ENCODE results near the gene PAPSS2.
"Not testable (repeated sequence)": the region's sequence is repeated elsewhere in the genome, so short reads cannot be mapped to it uniquely, and the experiment has no call there.

Gene PAPSS2

GRCh38 chr10:87716348-87716670 lies 56.6 kb downstream of the PAPSS2 start:
- H3K27ac ChIP-seq (ENCODE audit: low read length), result no peak overlapping the region
- peaks cover 7% of the 10 kb centered on the region for H3K36me3 ChIP-seq (ENCODE audit: control insufficient read depth, low read depth, low read length)
- H3K9ac ChIP-seq (ENCODE audit: low read length), result no peak overlapping the region

GRCh38 chr10:87720665-87721064 lies 61.0 kb downstream of the PAPSS2 start:
- Histone ChIP-seq H3K9ac (ENCODE audit: low read length) (no peak overlapping the region), H3K27ac (ENCODE audit: low read length) (no peak overlapping the region), H3K9me3 (ENCODE audit: control insufficient read depth, low read depth, low read length) (no peaks in the 10 kb centered on the region), H3K4me1 (ENCODE audit: control insufficient read depth, low read depth, low read length) (no peaks in the 10 kb centered on the region), H3K27me3 (ENCODE audit: control insufficient read depth, insufficient read depth, low read length) (no peaks in the 10 kb centered on the region), H3K4me3 (ENCODE audit: low read length) (no peak overlapping the region), H3K36me3 (ENCODE audit: control insufficient read depth, low read depth, low read length) (peaks cover 6% of the 10 kb centered on the region)

More at GRCh38 chr10:87716348-87716670, 56.6 kb downstream of the PAPSS2 start:
- Histone ChIP-seq H3K9me3 (ENCODE audit: control insufficient read depth, low read depth, low read length) (no peaks in the 10 kb centered on the region), H3K4me3 (ENCODE audit: low read length) (no peak overlapping the region), H3K4me1 (ENCODE audit: control insufficient read depth, low read depth, low read length) (no peaks in the 10 kb centered on the region), H3K27me3 (ENCODE audit: control insufficient read depth, insufficient read depth, low read length) (no peaks in the 10 kb centered on the region)

- H3K27ac ChIP-seq (ENCODE audit: low read length), result no peak overlapping the region
- H3K9ac ChIP-seq (ENCODE audit: low read length), result no peak overlapping the region
- no peaks in the 10 kb centered on the region for H3K4me1 ChIP-seq (ENCODE audit: control insufficient read depth, low read depth, low read length)
- H3K4me3 ChIP-seq (ENCODE audit: low read length), result no peak overlapping the region
- H3K9me3 ChIP-seq (ENCODE audit: control insufficient read depth, low read depth, low read length), result no peaks in the 10 kb centered on the region
- no peaks in the 10 kb centered on the region for H3K27me3 ChIP-seq (ENCODE audit: control insufficient read depth, insufficient read depth, low read length)
- no peaks in the 10 kb centered on the region for H3K36me3 ChIP-seq (ENCODE audit: control insufficient read depth, low read depth, low read length)
Observed at GRCh38 chr10:87721781-87722180, 62.1 kb downstream of the PAPSS2 start.

- H3K27ac ChIP-seq (ENCODE audit: low read length), result no peak overlapping the region
- H3K4me3 ChIP-seq (ENCODE audit: low read length), result no peak overlapping the region
- H3K4me1 ChIP-seq (ENCODE audit: control insufficient read depth, low read depth, low read length), result no peaks in the 10 kb centered on the region
- no peak overlapping the region for H3K9ac ChIP-seq (ENCODE audit: low read length)
- no peaks in the 10 kb centered on the region for H3K36me3 ChIP-seq (ENCODE audit: control insufficient read depth, low read depth, low read length)
- no peaks in the 10 kb centered on the region for H3K27me3 ChIP-seq (ENCODE audit: control insufficient read depth, insufficient read depth, low read length)
- no peaks in the 10 kb centered on the region for H3K9me3 ChIP-seq (ENCODE audit: control insufficient read depth, low read depth, low read length)
Observed at GRCh38 chr10:87722716-87723115, 63.0 kb downstream of the PAPSS2 start.

- Histone ChIP-seq H3K36me3 (ENCODE audit: control insufficient read depth, low read depth, low read length) (no peaks in the 10 kb centered on the region), H3K9ac (ENCODE audit: low read length) (no peak overlapping the region), H3K9me3 (ENCODE audit: control insufficient read depth, low read depth, low read length) (no peaks in the 10 kb centered on the region), H3K27me3 (ENCODE audit: control insufficient read depth, insufficient read depth, low read length) (no peaks in the 10 kb centered on the region), H3K4me1 (ENCODE audit: control insufficient read depth, low read depth, low read length) (no peaks in the 10 kb centered on the region), H3K4me3 (ENCODE audit: low read length) (no peak overlapping the region), H3K27ac (ENCODE audit: low read length) (no peak overlapping the region)
Observed at GRCh38 chr10:87723500-87723899, 63.8 kb downstream of the PAPSS2 start.

GRCh38 chr10:87724789-87725188 lies 65.1 kb downstream of the PAPSS2 start:
- Histone ChIP-seq H3K27me3 (ENCODE audit: control insufficient read depth, insufficient read depth, low read length) (no peaks in the 10 kb centered on the region), H3K36me3 (ENCODE audit: control insufficient read depth, low read depth, low read length) (no peaks in the 10 kb centered on the region), H3K4me3 (ENCODE audit: low read length) (no peak overlapping the region), H3K9me3 (ENCODE audit: control insufficient read depth, low read depth, low read length) (no peaks in the 10 kb centered on the region), H3K9ac (ENCODE audit: low read length) (no peak overlapping the region), H3K4me1 (ENCODE audit: control insufficient read depth, low read depth, low read length) (no peaks in the 10 kb centered on the region), H3K27ac (ENCODE audit: low read length) (no peak overlapping the region)

GRCh38 chr10:87729940-87730339 lies 70.3 kb downstream of the PAPSS2 start:
- Histone ChIP-seq H3K9me3 (ENCODE audit: control insufficient read depth, low read depth, low read length) (no peaks in the 10 kb centered on the region), H3K4me1 (ENCODE audit: control insufficient read depth, low read depth, low read length) (peaks cover 8% of the 10 kb centered on the region)

GRCh38 chr10:87733081-87733480 lies 73.4 kb downstream of the PAPSS2 start:
- peaks cover 11% of the 10 kb centered on the region for H3K4me1 ChIP-seq (ENCODE audit: control insufficient read depth, low read depth, low read length)
- no peak overlapping the region for H3K27ac ChIP-seq (ENCODE audit: low read length)
- H3K4me3 ChIP-seq (ENCODE audit: low read length), result no peak overlapping the region
- H3K36me3 ChIP-seq (ENCODE audit: control insufficient read depth, low read depth, low read length), result no peaks in the 10 kb centered on the region
- no peak overlapping the region for H3K9ac ChIP-seq (ENCODE audit: low read length)
- H3K27me3 ChIP-seq (ENCODE audit: control insufficient read depth, insufficient read depth, low read length), result no peaks in the 10 kb centered on the region
- H3K9me3 ChIP-seq (ENCODE audit: control insufficient read depth, low read depth, low read length), result no peaks in the 10 kb centered on the region

More at GRCh38 chr10:87729940-87730339, 70.3 kb downstream of the PAPSS2 start:
- no peak overlapping the region for H3K9ac ChIP-seq (ENCODE audit: low read length)
- H3K27me3 ChIP-seq (ENCODE audit: control insufficient read depth, insufficient read depth, low read length), result no peaks in the 10 kb centered on the region
- no peak overlapping the region for H3K4me3 ChIP-seq (ENCODE audit: low read length)
- no peaks in the 10 kb centered on the region for H3K36me3 ChIP-seq (ENCODE audit: control insufficient read depth, low read depth, low read length)
- no peak overlapping the region for H3K27ac ChIP-seq (ENCODE audit: low read length)

- H3K4me3 ChIP-seq (ENCODE audit: low read length), result peak overlapping the region; percentile 50
- no peak overlapping the region for H3K27ac ChIP-seq (ENCODE audit: low read length)
- H3K9me3 ChIP-seq (ENCODE audit: control insufficient read depth, low read depth, low read length), result no peaks in the 10 kb centered on the region
- no peaks in the 10 kb centered on the region for H3K36me3 ChIP-seq (ENCODE audit: control insufficient read depth, low read depth, low read length)
- no peaks in the 10 kb centered on the region for H3K27me3 ChIP-seq (ENCODE audit: control insufficient read depth, insufficient read depth, low read length)
- H3K4me1 ChIP-seq (ENCODE audit: control insufficient read depth, low read depth, low read length), result peaks cover 11% of the 10 kb centered on the region
- H3K9ac ChIP-seq (ENCODE audit: low read length), result no peak overlapping the region
Observed at GRCh38 chr10:87734987-87735827, 75.5 kb downstream of the PAPSS2 start.

- H3K9ac ChIP-seq (ENCODE audit: low read length); H3K4me3 ChIP-seq (ENCODE audit: low read length); H3K27me3 ChIP-seq (ENCODE audit: control insufficient read depth, insufficient read depth, low read length); H3K9me3 ChIP-seq (ENCODE audit: control insufficient read depth, low read depth, low read length); H3K27ac ChIP-seq (ENCODE audit: low read length); H3K36me3 ChIP-seq (ENCODE audit: control insufficient read depth, low read depth, low read length): not testable (repeated sequence)
- peaks cover 11% of the 10 kb centered on the region for H3K4me1 ChIP-seq (ENCODE audit: control insufficient read depth, low read depth, low read length)
Observed at GRCh38 chr10:87738253-87738652, 78.6 kb downstream of the PAPSS2 start.

GRCh38 chr10:87739703-87740102 lies 80.0 kb downstream of the PAPSS2 start:
- Histone ChIP-seq H3K36me3 (ENCODE audit: control insufficient read depth, low read depth, low read length) (peaks cover 2% of the 10 kb centered on the region), H3K27me3 (ENCODE audit: control insufficient read depth, insufficient read depth, low read length) (no peaks in the 10 kb centered on the region), H3K4me3 (ENCODE audit: low read length) (no peak overlapping the region), H3K4me1 (ENCODE audit: control insufficient read depth, low read depth, low read length) (peaks cover 6% of the 10 kb centered on the region), H3K9me3 (ENCODE audit: control insufficient read depth, low read depth, low read length) (no peaks in the 10 kb centered on the region), H3K27ac (ENCODE audit: low read length) (no peak overlapping the region), H3K9ac (ENCODE audit: low read length) (no peak overlapping the region)

- H3K4me1 ChIP-seq (ENCODE audit: control insufficient read depth, low read depth, low read length), result peaks cover under 1% of the 10 kb centered on the region
- no peak overlapping the region for H3K9ac ChIP-seq (ENCODE audit: low read length)
- no peak overlapping the region for H3K27ac ChIP-seq (ENCODE audit: low read length)
- H3K4me3 ChIP-seq (ENCODE audit: low read length), result no peak overlapping the region
- H3K36me3 ChIP-seq (ENCODE audit: control insufficient read depth, low read depth, low read length), result peaks cover 7% of the 10 kb centered on the region
- H3K9me3 ChIP-seq (ENCODE audit: control insufficient read depth, low read depth, low read length), result no peaks in the 10 kb centered on the region
- H3K27me3 ChIP-seq (ENCODE audit: control insufficient read depth, insufficient read depth, low read length), result no peaks in the 10 kb centered on the region
Observed at GRCh38 chr10:87740254-87740655, 80.6 kb downstream of the PAPSS2 start.
